NCI-H2196 treated with DMSO at 0.1 percent for 48 hours (cell line): ENCODE measurements around the gene EPHB6.
A peak's percentile ranks its signal among the peaks of the same experiment; 100 is the strongest.

Experiments used
- DNase-seq: peaks from one replicate; lab custom pipeline; 2025; ENCODE audit not compliant: unreplicated experiment; lab: John Stamatoyannopoulos, UW

Gene EPHB6

GRCh38 chr7:142833174-142834048, 21.5 kb upstream of the EPHB6 start:
- DNase-seq, result no peak

DNA sequence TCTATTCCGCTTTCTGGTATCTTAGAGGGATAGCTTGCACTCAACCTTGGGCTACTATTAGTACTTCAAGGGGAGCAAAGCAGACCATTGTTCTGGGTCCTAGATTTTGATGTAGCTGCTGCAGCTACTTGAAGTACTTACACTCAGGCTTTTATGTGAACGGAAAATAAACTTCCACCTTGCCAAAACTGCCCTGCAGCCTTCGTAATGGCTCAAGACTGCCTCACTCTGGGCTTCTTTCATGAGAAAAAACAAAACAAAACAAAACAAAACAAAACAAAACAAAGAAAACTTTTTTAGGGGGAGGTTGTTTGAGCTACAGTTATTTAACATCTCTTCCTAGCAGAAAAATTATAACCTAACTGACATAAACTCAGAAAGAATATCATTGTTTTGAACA, 19.4 kb upstream of the EPHB6 start:
- no peak for DNase-seq

DNA sequence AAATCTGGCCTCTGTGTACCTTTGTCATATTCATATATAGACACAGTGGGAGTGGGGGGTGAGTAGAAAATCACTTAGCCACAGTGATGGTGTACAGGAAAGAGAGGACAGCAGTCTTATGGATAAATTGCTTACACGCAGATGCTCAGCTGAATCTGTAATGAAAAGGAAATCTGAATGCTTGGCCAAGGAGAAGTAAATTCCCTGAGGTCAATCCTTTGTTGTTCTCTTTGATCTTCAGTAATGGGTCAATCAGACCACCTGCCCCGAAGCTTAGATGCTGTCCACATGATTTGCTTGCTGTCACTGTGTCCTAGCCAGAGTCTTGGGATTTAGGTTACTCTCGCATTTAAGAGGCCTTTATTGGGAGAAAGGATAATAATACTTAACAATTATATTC, 18.4 kb upstream of the EPHB6 start:
- DNase-seq, result no peak

DNA sequence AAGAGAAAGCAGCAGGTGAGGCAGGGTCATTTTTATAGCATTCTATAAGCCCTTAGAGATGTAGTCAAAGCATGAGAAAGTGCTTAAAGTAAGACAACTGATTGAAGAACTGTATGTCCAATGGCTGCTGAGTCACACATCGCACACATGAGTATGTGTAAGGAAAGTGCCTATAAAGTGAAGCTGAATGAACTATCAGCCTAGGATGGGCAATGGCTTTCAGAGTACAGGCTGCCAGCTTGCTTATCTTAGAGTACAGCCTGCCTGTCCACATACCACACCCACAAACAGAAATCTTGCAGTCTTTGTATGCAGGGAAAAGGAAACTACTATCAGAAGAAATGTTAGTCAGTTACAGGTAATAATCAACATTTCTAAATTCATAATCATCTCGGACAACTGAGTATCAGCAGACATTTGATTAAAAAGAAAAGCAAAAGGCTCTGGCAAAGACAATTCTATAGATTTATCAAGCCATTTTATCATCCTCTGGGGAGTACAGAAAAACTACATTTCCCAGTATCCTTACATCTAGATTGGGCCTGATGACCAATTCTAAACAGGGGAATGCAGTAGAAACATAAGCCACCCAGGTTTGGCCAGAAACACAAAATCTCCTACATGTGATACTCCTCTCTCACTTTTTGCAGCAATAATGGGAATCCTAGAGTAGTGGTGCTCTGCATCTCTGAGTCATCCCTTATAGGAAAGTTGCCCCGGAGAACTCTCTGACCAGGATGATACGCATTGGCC, 16.2 kb upstream of the EPHB6 start:
- DNase-seq, result no peak

GRCh38 chr7:142842251-142842766, 12.6 kb upstream of the EPHB6 start:
- no peak for DNase-seq

DNA sequence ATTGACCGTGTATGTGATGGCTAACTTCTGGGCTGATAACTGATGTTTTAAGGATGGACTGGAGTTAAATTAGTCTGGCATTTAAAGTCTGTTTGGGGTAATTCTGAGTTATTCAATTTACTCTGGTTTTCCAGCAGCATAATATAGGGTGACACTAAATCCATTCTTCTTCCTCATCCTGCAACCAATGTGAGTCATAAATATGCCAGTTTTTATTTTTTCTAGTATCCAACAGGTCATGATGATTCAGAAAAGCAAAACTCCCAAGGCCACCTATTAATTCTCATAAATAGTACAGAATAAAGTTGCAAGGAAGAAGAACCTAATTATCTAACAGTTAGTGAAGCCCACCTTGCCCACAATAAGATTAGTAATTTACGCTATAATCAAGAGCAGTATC, 7.5 kb upstream of the EPHB6 start:
- DNase-seq, result no peak

DNA sequence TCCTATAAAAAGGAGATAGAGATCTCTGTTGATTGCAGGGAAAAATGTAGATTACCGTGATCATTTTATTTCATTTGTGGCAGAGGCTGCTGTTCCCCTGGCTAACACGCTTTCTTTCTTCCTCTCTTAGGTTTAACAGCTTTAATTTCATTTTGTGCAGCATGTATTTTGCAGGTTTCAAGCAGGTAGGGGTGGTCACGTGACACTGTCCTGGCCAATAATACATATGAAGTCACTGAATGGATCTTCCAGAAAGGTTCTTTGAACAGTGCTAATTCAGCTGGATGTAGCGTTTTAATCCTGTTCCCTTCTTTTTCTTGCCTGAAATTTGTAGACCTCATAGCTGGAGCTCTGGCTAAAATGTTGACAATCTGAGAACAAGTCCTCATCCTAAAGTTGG, 3.6 kb upstream of the EPHB6 start:
- DNase-seq, result no peak

DNA sequence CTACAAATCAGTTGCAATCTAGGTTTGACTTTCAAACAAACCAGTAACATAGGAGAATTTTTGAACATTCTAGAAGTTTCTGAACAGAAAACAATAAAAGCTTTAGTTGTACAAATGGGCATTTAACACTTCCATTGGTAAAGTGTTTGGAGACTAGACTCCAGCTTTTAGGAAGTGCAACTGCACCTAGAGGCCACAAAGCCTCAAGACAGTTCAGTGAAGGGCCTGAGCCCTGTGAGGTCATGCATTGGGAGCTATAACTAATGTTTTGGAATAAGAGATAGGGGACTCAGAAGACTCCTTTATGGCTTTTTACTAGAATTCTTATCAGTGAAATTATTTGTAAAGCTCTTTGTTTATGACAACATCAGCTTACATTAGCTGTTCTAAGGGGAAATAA, 3.0 kb upstream of the EPHB6 start:
- DNase-seq, result no peak

- peak; percentile 37 for DNase-seq
These were observed 1.0 kb upstream of the EPHB6 start for GRCh38 chr7:142853739-142854371.

DNA sequence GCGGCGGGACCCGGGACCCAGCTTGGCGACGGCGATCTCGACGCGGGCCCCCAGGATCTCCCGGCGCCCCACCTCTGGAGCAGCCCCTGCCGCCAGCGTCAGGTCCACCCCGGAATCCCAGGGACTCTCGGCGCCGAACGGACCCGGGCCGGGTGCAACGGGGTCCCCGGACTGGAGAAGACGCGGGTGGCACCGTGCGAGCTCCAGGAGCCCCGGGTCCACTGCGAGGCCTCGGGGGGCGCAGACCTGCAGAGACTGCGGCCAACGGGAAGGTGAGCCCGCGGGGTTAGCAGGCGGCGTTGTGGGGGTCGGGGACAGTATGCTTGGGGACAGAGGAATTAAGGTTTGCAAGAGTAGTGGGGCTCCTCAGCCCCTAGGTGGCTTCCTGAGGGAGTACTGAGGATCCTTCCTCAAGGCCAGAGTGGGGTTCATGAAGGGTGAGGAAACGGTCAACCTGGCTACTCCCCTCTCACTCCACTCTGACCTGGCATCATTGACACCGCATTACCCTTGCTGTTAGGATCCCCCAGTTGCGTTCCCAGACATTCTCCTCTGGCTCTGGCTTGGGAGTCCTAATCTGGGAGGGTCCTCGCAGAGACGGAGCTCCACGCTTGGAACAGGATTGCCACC, 353 bp downstream of the EPHB6 start:
- no peak for DNase-seq

DNA sequence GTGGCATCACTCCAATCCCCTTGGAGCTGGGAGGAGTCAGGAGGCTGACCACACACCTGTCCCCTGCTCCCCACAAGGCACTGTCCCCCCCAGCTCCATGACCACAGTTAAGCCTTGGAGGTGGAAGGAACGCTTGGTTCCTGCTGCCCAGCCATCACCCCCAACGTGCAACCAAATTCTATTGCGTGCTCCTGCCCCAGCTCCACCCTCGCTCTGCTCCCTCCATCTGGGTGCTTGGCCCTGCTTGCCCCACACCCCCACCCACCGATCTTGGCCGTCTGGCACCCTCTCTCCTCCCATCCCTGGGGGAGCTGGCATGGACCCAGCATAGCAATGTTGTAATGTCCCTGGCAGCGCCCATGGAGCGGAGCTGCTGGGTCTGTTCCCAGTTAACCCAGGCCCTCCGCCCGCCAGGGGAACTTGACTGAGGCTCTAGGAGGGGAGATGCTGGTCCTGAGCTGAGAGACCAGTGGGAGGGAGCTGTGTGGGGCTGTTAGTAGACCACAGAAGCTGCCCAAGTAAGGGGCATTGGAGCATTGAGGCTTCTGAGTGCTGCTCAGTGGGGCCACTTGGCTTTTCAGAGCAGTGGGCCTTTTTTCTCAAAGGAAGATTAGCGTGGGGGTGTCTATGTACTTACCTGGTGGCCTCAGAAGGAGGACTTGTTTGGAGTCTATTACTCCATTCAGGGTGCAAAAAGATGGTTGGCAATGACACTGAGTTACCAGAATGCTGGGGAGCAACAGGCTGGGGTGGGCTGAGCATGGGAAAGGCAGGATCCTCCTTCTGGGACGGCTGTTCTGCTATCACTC, 1.1 kb downstream of the EPHB6 start:
- no peak for DNase-seq

DNA sequence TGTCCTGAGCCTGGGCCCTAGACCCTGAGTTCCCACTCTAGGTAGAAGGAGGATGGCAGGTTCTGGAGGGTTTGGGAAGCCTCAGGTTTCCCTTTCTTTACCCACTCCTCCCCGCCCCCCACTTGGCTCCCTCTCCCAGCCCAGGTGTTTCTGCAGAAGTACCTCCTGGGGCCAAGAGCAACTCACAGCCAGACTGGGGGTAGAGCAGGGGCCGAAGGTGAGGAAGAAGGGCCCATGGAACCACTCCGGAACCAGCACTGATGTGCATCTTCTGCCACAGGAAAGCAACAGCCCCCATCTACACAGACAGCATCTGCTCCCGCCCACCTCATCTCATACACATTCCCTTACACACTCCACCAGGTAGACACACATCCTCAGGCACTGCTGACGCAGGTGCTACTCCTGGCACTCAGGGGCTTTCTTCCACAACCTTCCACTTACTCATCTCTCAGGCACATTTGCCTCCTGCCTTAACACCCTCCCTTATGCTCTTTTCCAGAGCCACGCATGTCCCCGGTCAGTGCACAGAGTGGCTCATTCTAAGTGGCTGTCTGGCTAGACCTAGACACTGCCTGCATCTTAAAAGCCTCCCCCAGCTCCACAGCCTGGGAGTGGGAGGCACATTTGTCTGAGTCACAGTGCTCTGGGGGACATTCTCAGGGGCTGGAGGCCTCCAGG, 1.8 kb downstream of the EPHB6 start:
- no peak for DNase-seq

DNA sequence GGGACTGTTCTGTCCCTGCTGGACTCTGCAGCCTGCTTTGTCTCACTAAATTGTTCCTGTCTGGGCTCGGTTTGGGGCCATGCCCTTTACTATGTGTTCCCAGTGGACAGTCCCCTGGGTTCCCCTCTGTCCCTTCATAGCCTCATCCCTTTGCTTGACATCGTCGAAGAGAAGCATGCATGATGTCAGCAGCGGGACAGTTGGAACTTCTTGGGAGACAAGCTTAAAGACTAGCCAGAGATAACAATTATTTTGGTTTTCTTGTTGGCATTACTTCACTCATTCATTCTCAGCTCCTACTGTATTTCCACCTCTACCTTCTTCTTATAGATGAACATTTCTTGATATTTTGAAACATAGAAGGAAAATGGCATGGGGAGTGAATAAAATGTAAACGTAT, 2.7 kb downstream of the EPHB6 start:
- DNase-seq, result no peak

DNA sequence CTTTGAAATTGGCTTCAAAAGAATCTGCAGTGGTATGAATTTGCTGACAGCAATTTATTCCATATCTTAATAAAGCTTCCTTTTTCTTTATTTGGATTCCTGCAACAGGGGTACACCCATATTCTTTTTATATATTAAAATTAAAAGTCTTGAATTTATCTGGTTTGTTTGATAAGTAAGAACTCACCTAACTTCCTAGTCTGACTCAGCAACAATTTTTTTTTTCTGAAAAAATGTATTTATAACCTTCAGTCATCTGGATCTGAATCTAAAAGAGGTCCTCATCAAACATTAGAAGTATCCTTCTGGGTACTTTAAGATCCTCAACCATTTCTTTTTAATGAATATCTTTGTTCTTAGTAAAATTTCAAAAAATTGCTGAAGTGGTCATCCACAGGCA, 4.5 kb downstream of the EPHB6 start:
- DNase-seq, result no peak

- DNase-seq, result no peak
These were observed 5.0 kb downstream of the EPHB6 start for GRCh38 chr7:142859829-142860228.

- no peak for DNase-seq
These were observed 6.1 kb downstream of the EPHB6 start for GRCh38 chr7:142860968-142861367.

DNA sequence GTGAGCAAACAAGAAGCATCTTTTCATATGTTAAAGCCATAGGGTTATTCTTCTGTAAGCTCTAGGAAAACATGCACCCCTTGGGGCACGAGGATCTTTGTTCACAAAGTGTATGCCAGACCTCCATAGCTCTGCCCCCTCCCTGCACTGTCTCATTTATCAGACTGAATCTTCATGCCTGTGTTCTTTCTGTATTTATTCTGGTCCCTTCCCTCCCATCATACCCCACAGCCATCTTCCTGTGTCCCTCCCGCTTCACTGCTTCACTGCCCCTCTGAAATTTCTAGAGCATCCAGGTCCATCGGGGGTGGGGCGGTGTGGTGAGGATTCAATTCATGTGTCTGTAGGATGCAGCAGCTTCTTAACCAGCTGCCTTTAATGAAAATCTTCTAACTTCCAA, 7.5 kb downstream of the EPHB6 start:
- DNase-seq, result no peak

DNA sequence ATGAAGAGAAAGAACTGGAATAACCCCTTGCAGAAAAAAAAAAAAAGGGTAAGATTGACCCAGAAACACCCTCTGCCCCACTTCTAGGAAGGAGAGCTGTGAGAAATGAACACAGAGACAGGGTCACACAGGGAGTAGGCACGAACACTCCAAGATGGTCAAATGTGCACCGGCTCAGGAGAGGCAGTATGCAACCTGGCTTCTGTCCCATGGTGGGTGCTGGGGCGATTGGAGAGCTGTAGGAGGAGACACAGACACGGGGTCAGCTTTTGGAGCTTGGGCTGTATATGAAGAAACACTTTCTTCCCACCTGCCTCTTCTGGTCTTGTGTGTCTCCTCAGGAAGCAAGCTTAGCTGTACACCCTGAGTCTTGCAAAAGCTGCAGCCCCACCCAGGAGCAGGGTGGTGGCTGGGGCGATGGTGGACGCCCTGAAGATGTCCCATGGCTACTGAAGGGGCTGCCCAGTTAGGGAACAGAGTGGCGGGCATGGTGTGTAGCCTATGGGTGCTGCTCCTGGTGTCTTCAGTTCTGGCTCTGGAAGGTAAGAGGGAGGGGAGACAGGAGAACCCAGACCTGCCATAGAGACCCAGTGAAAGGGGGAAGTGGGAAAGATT, 8.0 kb downstream of the EPHB6 start:
- DNase-seq, result no peak

DNA sequence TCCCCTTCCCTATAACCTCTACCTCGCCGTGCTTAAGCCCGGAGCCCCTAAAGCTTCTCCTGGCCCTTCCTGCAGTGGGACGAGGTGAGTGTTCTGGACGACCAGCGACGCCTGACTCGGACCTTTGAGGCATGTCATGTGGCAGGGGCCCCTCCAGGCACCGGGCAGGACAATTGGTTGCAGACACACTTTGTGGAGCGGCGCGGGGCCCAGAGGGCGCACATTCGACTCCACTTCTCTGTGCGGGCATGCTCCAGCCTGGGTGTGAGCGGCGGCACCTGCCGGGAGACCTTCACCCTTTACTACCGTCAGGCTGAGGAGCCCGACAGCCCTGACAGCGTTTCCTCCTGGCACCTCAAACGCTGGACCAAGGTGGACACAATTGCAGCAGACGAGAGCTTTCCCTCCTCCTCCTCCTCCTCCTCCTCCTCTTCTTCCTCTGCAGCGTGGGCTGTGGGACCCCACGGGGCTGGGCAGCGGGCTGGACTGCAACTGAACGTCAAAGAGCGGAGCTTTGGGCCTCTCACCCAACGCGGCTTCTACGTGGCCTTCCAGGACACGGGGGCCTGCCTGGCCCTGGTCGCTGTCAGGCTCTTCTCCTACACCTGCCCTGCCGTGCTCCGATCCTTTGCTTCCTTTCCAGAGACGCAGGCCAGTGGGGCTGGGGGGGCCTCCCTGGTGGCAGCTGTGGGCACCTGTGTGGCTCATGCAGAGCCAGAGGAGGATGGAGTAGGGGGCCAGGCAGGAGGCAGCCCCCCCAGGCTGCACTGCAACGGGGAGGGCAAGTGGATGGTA, 9.2 kb downstream of the EPHB6 start:
- DNase-seq, result no peak
